Measurements from ENCODE around the gene MACROD2.

- TF ChIP-seq CTCF (IDR thresholded peaks at IDR 0.05) (no peak), POLR2A (IDR thresholded peaks at IDR 0.05) (no peak), POLR2AphosphoS5 (IDR thresholded peaks at IDR 0.05) (no peak)
These were observed 1250.6 kb downstream of the MACROD2 start for GRCh38 chr20:15245896-15246295.
